CD4-positive, alpha-beta T cell treated with Interleukin-6 for 4 hours (primary cell): ENCODE measurements around the gene PROZ.
A peak's percentile ranks its signal among the peaks of the same experiment; 100 is the strongest.

Experiments
- DNase-seq: peaks from one replicate; pipeline ENCODE4 v3.0.0-alpha.2; 2020; ENCODE audit warnings: mixed read lengths

PROZ gene

GRCh38 chr13:113208421-113209335, 50.2 kb downstream of the PROZ start, which contains the start of gene PCID2:
Gene PCID2, minus strand, starts transcription at chr13:113208669. Its CDS starts 35 bp downstream, at chr13:113208634.
- peak; percentile 90 for DNase-seq

GRCh38 chr13:113209336-113209758, 50.9 kb downstream of the PROZ start, which contains the start of gene CUL4A:
Gene CUL4A, plus strand, starts transcription at chr13:113209613. Its CDS starts 15 bp downstream, at chr13:113209628.
- peak; percentile 80 for DNase-seq

DNA sequence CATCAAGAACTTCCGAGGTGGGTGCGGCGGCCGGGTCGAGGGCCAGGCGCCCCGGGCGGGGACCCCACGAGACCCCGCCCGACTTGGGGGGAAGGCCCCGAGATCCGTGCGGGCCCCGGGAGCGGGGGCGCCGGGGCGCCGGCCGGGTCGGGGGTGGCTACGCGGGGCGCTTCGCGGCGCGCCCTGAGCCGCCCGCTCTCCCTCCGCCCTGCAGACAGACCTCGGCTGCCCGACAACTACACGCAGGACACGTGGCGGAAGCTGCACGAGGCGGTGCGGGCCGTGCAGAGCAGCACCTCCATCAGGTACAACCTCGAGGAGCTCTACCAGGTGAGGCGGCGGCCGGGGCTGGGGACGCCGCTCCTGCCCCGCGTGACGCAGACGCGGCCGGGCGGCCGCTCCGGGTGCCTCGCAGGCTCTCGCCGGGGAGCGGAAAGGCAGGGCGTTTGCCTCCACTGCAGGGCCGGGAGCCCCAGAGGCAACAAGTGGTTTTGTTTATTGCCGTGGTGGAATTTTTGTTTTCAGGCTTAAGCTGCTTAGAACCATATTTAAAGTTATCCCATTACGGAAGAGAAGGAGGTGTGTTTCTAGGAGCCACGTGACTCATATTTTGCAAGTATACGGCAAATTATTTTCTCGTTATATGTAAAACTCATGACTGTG, 51.4 kb downstream of the PROZ start:
- DNase-seq, result peak; percentile 77

DNA sequence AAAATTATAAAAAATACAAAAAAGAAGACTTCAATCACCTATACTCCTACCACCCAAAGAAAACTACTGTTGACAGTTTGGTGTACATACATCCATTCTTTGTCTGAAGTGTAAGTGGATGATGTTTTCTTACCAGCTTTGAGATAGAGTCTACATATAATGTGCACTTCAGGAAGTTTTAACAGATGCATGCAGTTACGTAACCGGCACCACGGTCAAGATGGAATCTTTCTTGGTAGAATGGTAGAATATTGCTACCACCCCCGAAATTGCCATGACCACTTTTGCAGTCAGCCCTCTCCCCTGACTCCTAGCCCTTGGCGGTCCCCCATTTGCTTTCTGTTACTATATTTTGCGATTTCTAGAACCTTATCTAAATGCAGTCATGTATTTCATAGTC, 52.4 kb downstream of the PROZ start:
- DNase-seq, result no peak

- no peak for DNase-seq
Observed at GRCh38 chr13:113211774-113212173, 53.3 kb downstream of the PROZ start.

DNA sequence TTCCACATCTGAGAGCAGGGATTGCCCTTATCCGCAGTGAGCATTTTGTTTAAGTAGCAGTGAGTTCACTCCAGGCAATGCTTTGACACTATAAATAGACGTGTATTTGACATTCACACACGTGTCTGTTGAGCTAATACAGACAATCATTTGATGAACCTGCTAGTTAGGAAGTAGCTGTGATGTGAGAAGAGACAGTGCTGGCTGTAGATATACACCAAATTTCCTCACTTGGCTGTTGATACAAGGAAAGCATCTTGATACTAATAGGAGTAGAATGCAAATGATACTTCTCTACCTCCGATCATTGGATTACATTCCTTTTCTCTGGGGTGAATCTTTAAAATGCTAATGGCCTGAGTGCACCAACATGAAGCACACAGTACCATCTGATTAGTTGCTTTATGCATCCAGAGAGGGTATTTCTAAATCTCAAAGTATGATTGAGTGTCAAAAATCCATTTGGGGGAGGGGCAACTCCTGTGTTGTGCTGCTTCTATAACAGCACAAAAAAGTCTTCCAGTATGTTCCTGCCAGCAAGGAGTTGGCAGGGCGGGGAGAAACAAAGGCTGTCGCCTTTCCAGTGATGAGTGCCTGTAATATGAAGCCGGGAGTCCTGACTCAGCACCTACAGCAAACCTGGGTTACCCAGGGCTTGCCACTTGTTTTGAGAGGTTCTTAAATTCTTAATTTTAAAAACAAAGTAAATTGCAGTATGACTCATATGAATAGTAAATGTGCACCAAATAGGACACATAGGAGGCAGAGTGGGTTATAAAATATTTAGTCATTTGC, 58.0 kb downstream of the PROZ start:
- no peak for DNase-seq

- no peak for DNase-seq
Observed at GRCh38 chr13:113218586-113218985, 60.1 kb downstream of the PROZ start.

- no peak for DNase-seq
Observed at GRCh38 chr13:113219256-113219940, 61.0 kb downstream of the PROZ start.

- DNase-seq, result no peak
Observed at GRCh38 chr13:113220141-113220598, 61.7 kb downstream of the PROZ start.

DNA sequence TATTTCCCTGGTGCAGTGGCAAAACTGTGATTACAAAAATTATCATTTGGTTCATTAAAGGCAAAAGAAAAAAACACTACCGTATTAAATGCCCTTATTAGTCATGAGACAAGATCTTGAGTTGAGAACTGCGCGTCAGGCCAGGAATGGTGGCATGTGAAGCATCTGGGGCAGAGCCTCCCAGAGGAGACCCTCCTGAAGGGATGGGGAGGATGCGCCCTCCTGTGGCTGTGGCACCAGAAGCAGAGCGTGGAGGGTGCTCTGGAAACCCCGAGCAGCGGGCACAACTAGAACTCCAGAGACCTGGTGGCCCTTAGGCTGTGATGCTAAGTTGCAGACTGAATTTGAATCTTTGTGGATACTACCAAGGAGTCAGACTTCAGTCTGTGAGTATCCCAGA, 62.4 kb downstream of the PROZ start:
- no peak for DNase-seq
